ENCODE measurements around the gene NCF2.

DNA sequence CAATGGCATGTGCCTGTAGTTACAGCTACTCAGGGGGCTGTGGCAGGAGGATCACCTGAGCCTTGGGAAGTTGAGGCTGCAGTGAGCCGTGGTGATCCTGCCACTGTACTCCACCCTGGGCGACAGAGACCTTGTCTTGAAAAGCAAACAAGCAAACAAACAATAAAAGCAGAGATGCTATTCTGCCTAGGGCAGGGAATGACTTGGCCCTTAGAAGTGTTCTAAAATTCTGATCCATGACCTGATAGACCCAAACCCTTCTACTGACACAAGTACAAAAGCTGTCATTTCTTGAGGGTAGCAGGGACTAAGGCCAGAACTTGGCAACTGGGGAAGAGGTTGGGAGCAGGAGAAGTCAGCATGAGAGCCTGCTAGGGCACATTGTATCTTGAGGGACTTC is 15.6 kb upstream of the NCF2 start:
- TF ChIP-seq, protein P1, sequence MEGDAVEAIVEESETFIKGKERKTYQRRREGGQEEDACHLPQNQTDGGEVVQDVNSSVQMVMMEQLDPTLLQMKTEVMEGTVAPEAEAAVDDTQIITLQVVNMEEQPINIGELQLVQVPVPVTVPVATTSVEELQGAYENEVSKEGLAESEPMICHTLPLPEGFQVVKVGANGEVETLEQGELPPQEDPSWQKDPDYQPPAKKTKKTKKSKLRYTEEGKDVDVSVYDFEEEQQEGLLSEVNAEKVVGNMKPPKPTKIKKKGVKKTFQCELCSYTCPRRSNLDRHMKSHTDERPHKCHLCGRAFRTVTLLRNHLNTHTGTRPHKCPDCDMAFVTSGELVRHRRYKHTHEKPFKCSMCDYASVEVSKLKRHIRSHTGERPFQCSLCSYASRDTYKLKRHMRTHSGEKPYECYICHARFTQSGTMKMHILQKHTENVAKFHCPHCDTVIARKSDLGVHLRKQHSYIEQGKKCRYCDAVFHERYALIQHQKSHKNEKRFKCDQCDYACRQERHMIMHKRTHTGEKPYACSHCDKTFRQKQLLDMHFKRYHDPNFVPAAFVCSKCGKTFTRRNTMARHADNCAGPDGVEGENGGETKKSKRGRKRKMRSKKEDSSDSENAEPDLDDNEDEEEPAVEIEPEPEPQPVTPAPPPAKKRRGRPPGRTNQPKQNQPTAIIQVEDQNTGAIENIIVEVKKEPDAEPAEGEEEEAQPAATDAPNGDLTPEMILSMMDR (IDR thresholded peaks at IDR 0.05) = no peak
- TF ChIP-seq POLR2A (IDR thresholded peaks at IDR 0.05) = no peak
